H1 (cell line): ENCODE data around the gene PI4KB. TPM values are rescaled to one million over a fixed set of nuclear protein-coding genes. Genes with fewer than 3 reads are reported as not detected.

Experiments
- CTCF ChIA-PET: fragments of 300-600 bp; sonication (Branson Sonifier 250); formaldehyde crosslinking; loops from one replicate; lab custom pipeline; 2021; ENCODE audit not compliant: partially characterized antibody; lab: Charles Lee
- POLR2A ChIA-PET: fragments of 300-600 bp; sonication (Branson Sonifier 250); formaldehyde crosslinking; loops from one replicate; lab custom pipeline; 2021; ENCODE audit warnings: inconsistent platforms; ENCODE audit not compliant: partially characterized antibody; lab: Charles Lee
- DNase-seq, 2 experiments: peaks; one replicate each; pipeline versions ENCODE4 v3.0.0 to v3.0.0-alpha.2; 2010 to 2022; ENCODE audit warnings: low spot score in 2 of 2, low read depth in 1 of 2, mixed read lengths in 1 of 2
- FAIRE-seq: peaks from 2 replicates; lab custom pipeline; 2011; peaks lifted over from hg19 to GRCh38; lab: Jason Lieb, UNC
- H2AFZ ChIP-seq: 2 replicates; pipeline ENCODE4 v1.8.1; 2012; ENCODE audit warnings: low read length, inconsistent platforms
- H2AK5ac ChIP-seq: 2 replicates; pipeline ENCODE4 v1.6.1; 2013; ENCODE audit warnings: low read depth, low read length
- H2BK120ac ChIP-seq: replicated peaks from 2 replicates; pipeline ENCODE3; 2013; ENCODE audit warnings: low read depth, low read length, inconsistent platforms
- H2BK12ac ChIP-seq: 2 replicates; pipeline ENCODE4 v1.6.1; 2013; ENCODE audit warnings: low read depth, low read length
- H2BK15ac ChIP-seq: 2 replicates; pipeline ENCODE4 v1.6.1; 2013; ENCODE audit warnings: low read length
- H2BK20ac ChIP-seq: 2 replicates; pipeline ENCODE4 v1.6.1; 2013; ENCODE audit warnings: low read length
- H2BK5ac ChIP-seq: 2 replicates; pipeline ENCODE4 v1.6.1; 2013; ENCODE audit warnings: low read depth, low read length
- H3K14ac ChIP-seq: 2 replicates; pipeline ENCODE4 v1.6.1; 2013; ENCODE audit warnings: inconsistent platforms; ENCODE audit not compliant: insufficient read length
- H3K18ac ChIP-seq: 2 replicates; pipeline ENCODE4 v1.6.1; 2013; ENCODE audit warnings: low read length; ENCODE audit errors: extremely low read depth
- H3K23ac ChIP-seq: 2 replicates; pipeline ENCODE4 v1.6.1; 2013; ENCODE audit warnings: inconsistent platforms; ENCODE audit not compliant: insufficient read length
- H3K23me2 ChIP-seq: 2 replicates; pipeline ENCODE4 v1.6.1; 2013; ENCODE audit warnings: low read depth, low read length
- H3K27ac ChIP-seq: 2 replicates; pipeline ENCODE4 v1.6.1; 2011; ENCODE audit warnings: low read depth, low read length, inconsistent platforms
- H3K27me3 ChIP-seq, 4 experiments: replicated peaks in 1 of 4; 1 replicate in 1 of 4; 2 replicates in 3 of 4; pipeline versions ENCODE4 v1.6.1 to v1.8.1; 2011 to 2013; ENCODE audit warnings: low read length in 3 of 4, mild to moderate bottlenecking in 3 of 4, inconsistent platforms in 2 of 4, mixed read lengths in 2 of 4, moderate library complexity in 1 of 4; ENCODE audit not compliant: control insufficient read depth in 3 of 4, insufficient read depth in 3 of 4; ENCODE audit errors: extremely low read depth in 1 of 4
- H3K36me3 ChIP-seq, 4 experiments: 2 replicates each; pipeline versions ENCODE4 v1.6.1 to v1.8.1; 2011 to 2013; ENCODE audit warnings: mild to moderate bottlenecking in 4 of 4, low read length in 3 of 4, moderate library complexity in 2 of 4, control low read depth in 1 of 4, inconsistent platforms in 1 of 4; ENCODE audit not compliant: insufficient read depth in 4 of 4, control insufficient read depth in 2 of 4
- H3K4ac ChIP-seq: replicated peaks from 2 replicates; pipeline ENCODE3; 2013; ENCODE audit warnings: low read length, low read depth, mixed read lengths, inconsistent platforms; ENCODE audit not compliant: insufficient read length
- H3K4me1 ChIP-seq, 4 experiments: replicated peaks in 1 of 4; 1 replicate in 1 of 4; 2 replicates in 3 of 4; pipeline versions ENCODE4 v1.6.1 to v1.8.1; 2011 to 2013; ENCODE audit warnings: low read length in 3 of 4, inconsistent platforms in 2 of 4, mixed read lengths in 1 of 4; ENCODE audit not compliant: insufficient read depth in 4 of 4, control insufficient read depth in 3 of 4
- H3K4me2 ChIP-seq, 2 experiments: 2 replicates each; pipeline versions ENCODE4 v1.6.1 to v1.8.1; 2011 to 2013; ENCODE audit warnings: low read depth in 2 of 2, low read length in 2 of 2, control low read depth in 1 of 2, inconsistent platforms in 1 of 2, mild to moderate bottlenecking in 1 of 2; ENCODE audit not compliant: insufficient read depth in 1 of 2
- H3K4me3 ChIP-seq, 4 experiments: fragments of 200-600, 300-600 bp in 1 of 4; sonication (generic), shearing (Covaris generic), sonication (Bioruptor Twin) in 1 of 4; 2 replicates each; pipeline versions ENCODE4 v1.5.1 to v1.8.1; 2011 to 2016; ENCODE audit warnings: low read length in 4 of 4, low read depth in 3 of 4, control low read depth in 2 of 4, inconsistent platforms in 2 of 4, mild to moderate bottlenecking in 2 of 4, mixed read lengths in 1 of 4, moderate library complexity in 1 of 4; ENCODE audit not compliant: insufficient read depth in 2 of 4; ENCODE audit errors: extremely low read depth in 1 of 4
- H3K56ac ChIP-seq: replicated peaks from 2 replicates; pipeline ENCODE3; 2013; ENCODE audit warnings: low read depth, mild to moderate bottlenecking, mixed read lengths, low read length, inconsistent platforms; ENCODE audit not compliant: insufficient read length
- H3K79me1 ChIP-seq: 2 replicates; pipeline ENCODE4 v1.6.1; 2013; ENCODE audit warnings: low read depth, low read length, control low read depth
- H3K79me2 ChIP-seq, 2 experiments: 2 replicates each; pipeline versions ENCODE4 v1.6.1 to v1.8.1; 2012 to 2013; ENCODE audit warnings: low read length in 2 of 2, mild to moderate bottlenecking in 2 of 2, inconsistent platforms in 1 of 2; ENCODE audit not compliant: insufficient read depth in 2 of 2, control insufficient read depth in 1 of 2
- H3K9ac ChIP-seq, 4 experiments: replicated peaks in 1 of 4; 1 replicate in 1 of 4; 2 replicates in 3 of 4; pipeline versions ENCODE4 v1.6.1 to v1.8.1; 2011 to 2013; ENCODE audit warnings: low read depth in 3 of 4, low read length in 3 of 4, control low read depth in 2 of 4, mild to moderate bottlenecking in 2 of 4, moderate library complexity in 2 of 4, inconsistent platforms in 1 of 4; ENCODE audit errors: extremely low read depth in 1 of 4
- H3K9me3 ChIP-seq, 2 experiments: 2 replicates each; pipeline versions ENCODE4 v1.6.1 to v1.8.1; 2012 to 2013; ENCODE audit warnings: mild to moderate bottlenecking in 2 of 2, moderate library complexity in 2 of 2, control low read depth in 1 of 2, inconsistent platforms in 1 of 2, low read depth in 1 of 2, low read length in 1 of 2, mixed read lengths in 1 of 2; ENCODE audit not compliant: insufficient read depth in 2 of 2
- H4K20me1 ChIP-seq, 2 experiments: replicated peaks in 1 of 2; 2 replicates each; pipeline versions ENCODE3 to v1.8.1; 2011 to 2013; ENCODE audit warnings: inconsistent platforms in 2 of 2, low read length in 2 of 2, mild to moderate bottlenecking in 1 of 2; ENCODE audit not compliant: insufficient read depth in 2 of 2, control insufficient read depth in 1 of 2
- H4K5ac ChIP-seq: 2 replicates; pipeline ENCODE4 v1.6.1; 2013; ENCODE audit warnings: low read length, low read depth, mixed read lengths, inconsistent platforms; ENCODE audit not compliant: insufficient read length
- H4K8ac ChIP-seq: 2 replicates; pipeline ENCODE4 v1.8.0; 2013; ENCODE audit warnings: mild to moderate bottlenecking, moderate library complexity, low read length, inconsistent platforms; ENCODE audit not compliant: insufficient read depth; ENCODE audit errors: extremely low read depth
- H4K91ac ChIP-seq: replicated peaks from 2 replicates; pipeline ENCODE3; 2013; ENCODE audit warnings: low read length, mixed read lengths, inconsistent platforms; ENCODE audit not compliant: insufficient read length
- HDAC6 ChIP-seq: IDR thresholded peaks from one replicate; pipeline ENCODE4 v1.7.1; 2012; ENCODE audit warnings: low read depth, mild to moderate bottlenecking, inconsistent platforms, low read length, moderate library complexity
- KDM4A ChIP-seq: IDR thresholded peaks from one replicate; pipeline ENCODE4 v1.7.1; 2012; ENCODE audit warnings: low read depth, mild to moderate bottlenecking, moderate library complexity, low read length, inconsistent platforms; ENCODE audit not compliant: severe bottlenecking
- POU5F1 ChIP-seq: IDR thresholded peaks from 2 replicates; pipeline ENCODE4 v1.6.1; 2011; ENCODE audit warnings: low read depth, mild to moderate bottlenecking, low read length, moderate library complexity
- RBBP5 ChIP-seq: IDR thresholded peaks from 2 replicates; pipeline ENCODE4 v1.7.1; 2012; ENCODE audit warnings: low read depth, mild to moderate bottlenecking, inconsistent platforms, low read length, moderate library complexity, borderline replicate concordance
- SIRT6 ChIP-seq: IDR thresholded peaks from one replicate; pipeline ENCODE4 v1.7.1; 2012; ENCODE audit warnings: low read length, inconsistent platforms
- SP4 ChIP-seq: IDR thresholded peaks from 2 replicates; pipeline ENCODE4 v1.6.1; 2012; ENCODE audit warnings: low read length, inconsistent platforms
- ZNF274 ChIP-seq: IDR thresholded peaks from 2 replicates; pipeline ENCODE4 v1.7.0; 2012; ENCODE audit warnings: low read length, borderline replicate concordance; ENCODE audit errors: extremely low read depth
- WGBS, 2 experiments: shearing (Covaris generic) in 1 of 2; methylation state at CpG; one replicate each; pipeline versions ENCODE4 v1.1.6 to v1.1.7; 2013 to 2015; ENCODE audit warnings: low lambda C conversion rate in 2 of 2, mixed read lengths in 2 of 2, inconsistent platforms in 1 of 2, low coverage in 1 of 2, missing lambda C conversion rate in 1 of 2; ENCODE audit not compliant: insufficient replicate concordance in 2 of 2, insufficient coverage in 1 of 2, insufficient read length in 1 of 2; ENCODE audit errors: extremely low coverage in 1 of 2, missing lambda C conversion rate in 1 of 2; 5-methylcytosine and 5-hydroxymethylcytosine counted together
- polyA plus RNA-seq, 7 experiments: library from polyadenylated mRNA; depleted of rRNA in 3 of 7; stranded (reverse) in 5 of 7; unstranded in 2 of 7; fragments of >200 nt in 5 of 7; fragments of 200-250 nt in 2 of 7; gene quantifications; 1 replicate in 5 of 7; 2 replicates in 1 of 7; 4 replicates in 1 of 7; pipeline versions ENCODE4 v1.2.1 to v1.2.3, GENCODE V29; 2011 to 2013; ENCODE audit warnings: missing spikeins in 2 of 7, mixed read lengths in 2 of 7
- total RNA-seq: library from RNA; stranded (reverse); fragmentation: NEBNext Ultra II Directional; extraction: Animal tissue kit (Norgen Biotek cat#: 25700); gene quantifications from 2 replicates; pipeline ENCODE4 v1.2.1, GENCODE V29; 2021
- TF ChIP-seq, protein P1 (sequence below): IDR thresholded peaks from 2 replicates; pipeline ENCODE4 v1.6.1; 2011; ENCODE audit warnings: low read depth, mild to moderate bottlenecking, low read length; ENCODE audit not compliant: insufficient read depth
- TF ChIP-seq, protein P2 (sequence below): IDR thresholded peaks from 2 replicates; pipeline ENCODE4 v1.6.1; 2012; ENCODE audit warnings: inconsistent platforms

Gene PI4KB
- total and polyA plus RNA-seq, 2 of the 8 experiments (the other 6 are each of a cell fraction or from before 2014, with no cell fraction given) = 30.1 to 37.1 TPM

DNA sequence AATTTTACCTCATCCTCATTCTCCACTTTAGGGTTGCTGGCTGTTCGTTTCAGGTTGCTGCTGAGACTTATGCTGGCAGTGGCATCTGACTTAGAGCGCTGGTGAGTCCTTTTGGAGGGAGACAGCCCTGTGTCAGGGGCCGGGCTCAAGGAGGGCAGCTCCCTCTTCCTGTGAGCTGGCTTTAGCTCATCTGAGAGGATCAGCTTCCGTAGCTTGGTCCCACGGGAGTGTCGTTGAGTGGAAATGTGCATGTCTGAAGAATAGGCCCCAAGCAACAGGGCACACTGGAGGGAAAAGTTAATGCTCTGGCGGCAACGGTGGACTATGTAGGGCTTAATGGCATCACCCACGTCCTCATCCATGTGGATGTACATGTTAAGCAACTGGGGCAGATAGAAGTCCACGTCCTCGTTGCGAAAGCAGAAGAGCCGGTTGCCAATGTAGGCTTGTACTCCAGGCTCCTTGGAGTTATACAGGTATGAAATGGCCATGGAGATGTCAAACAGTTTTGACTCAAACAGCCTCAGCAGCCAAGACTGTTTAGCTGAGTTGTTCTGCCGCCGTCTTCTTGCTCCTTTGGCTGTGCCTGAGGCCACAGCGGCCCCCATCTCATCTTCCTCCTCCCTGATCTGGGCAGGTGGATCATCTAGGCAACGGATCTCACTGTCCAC, 11.5 kb downstream of the PI4KB start:
- 93% methylated on average over 17 of the region's 17 CpGs; no CpG with 5 or more reads in 1 of the 2 experiments for WGBS, 2 experiments
- TF ChIP-seq KDM4A = no peak
- TF ChIP-seq HDAC6 = no peak
- no peak for TF ChIP-seq POU5F1
- TF ChIP-seq, protein P1, sequence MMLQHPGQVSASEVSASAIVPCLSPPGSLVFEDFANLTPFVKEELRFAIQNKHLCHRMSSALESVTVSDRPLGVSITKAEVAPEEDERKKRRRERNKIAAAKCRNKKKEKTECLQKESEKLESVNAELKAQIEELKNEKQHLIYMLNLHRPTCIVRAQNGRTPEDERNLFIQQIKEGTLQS = no peak
- TF ChIP-seq SP4 = no peak
- TF ChIP-seq, protein P2, sequence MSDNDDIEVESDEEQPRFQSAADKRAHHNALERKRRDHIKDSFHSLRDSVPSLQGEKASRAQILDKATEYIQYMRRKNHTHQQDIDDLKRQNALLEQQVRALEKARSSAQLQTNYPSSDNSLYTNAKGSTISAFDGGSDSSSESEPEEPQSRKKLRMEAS = no peak
- no peak for TF ChIP-seq ZNF274
- no peak for TF ChIP-seq SIRT6
- no peak for TF ChIP-seq RBBP5

More for the DNA sequence above, 11.5 kb downstream of the PI4KB start:
- no peaks in the 10 kb centered on the region for H3K23me2 ChIP-seq
- peaks cover 0 to 12% (median 5%) of the 10 kb centered on the region in 4 experiments; a peak in 4 of 8 replicates for H3K36me3 ChIP-seq
- no peak overlapping the region for H2AFZ ChIP-seq
- no peak overlapping the region; the same call in 1 of the 2 replicates for H4K8ac ChIP-seq
- H3K4me1 ChIP-seq = no peaks in the 10 kb centered on the region
- H2AK5ac ChIP-seq = no peak overlapping the region
- no peaks in the 10 kb centered on the region for H3K79me2 ChIP-seq
- H3K4me2 ChIP-seq = no peak overlapping the region
- POLR2A ChIA-PET = interaction anchor here (1.2 to 4.5 kb wide), 7 partner anchors 9 to 36 kb away, joined by 3 to 16 read pairs (median 4); partner anchors contain the start of gene PI4KB
- no peak overlapping the region for H3K9ac ChIP-seq
- no peak overlapping the region for H3K4ac ChIP-seq
- no peaks in the 10 kb centered on the region for H3K27me3 ChIP-seq
- no peaks in the 10 kb centered on the region for H3K79me1 ChIP-seq
- H2BK120ac ChIP-seq = no peak overlapping the region
- no peak overlapping the region for H4K5ac ChIP-seq
- H3K4me3 ChIP-seq = no peak overlapping the region
- H2BK12ac ChIP-seq = no peak overlapping the region
- H4K20me1 ChIP-seq = peaks cover 0 to 3% of the 10 kb centered on the region in 2 experiments
- DNase-seq (no peak), FAIRE-seq (no peak)
- no peak overlapping the region for H3K14ac ChIP-seq
- H3K56ac ChIP-seq = no peak overlapping the region
- no peaks in the 10 kb centered on the region for H3K9me3 ChIP-seq
- no peak overlapping the region for H2BK15ac ChIP-seq
- H2BK20ac ChIP-seq = no peak overlapping the region
- no peak overlapping the region for H3K18ac ChIP-seq
- no peak overlapping the region for H3K23ac ChIP-seq
- no peak overlapping the region for H2BK5ac ChIP-seq
- no peak overlapping the region for H3K27ac ChIP-seq
- no peak overlapping the region for H4K91ac ChIP-seq
- CTCF ChIA-PET = interaction anchor here (8.1 to 11.6 kb wide), 2 partner anchors 13 to 23 kb away, joined by 86 to 129 read pairs; no protein-coding TSS in a partner anchor
